Measurements from ENCODE around the gene KCNJ14.
"Not testable (repeated sequence)": the region's sequence is repeated elsewhere in the genome, so short reads cannot be mapped to it uniquely, and the experiment has no call there.

Gene KCNJ14

GRCh38 chr19:48473161-48473966 lies 18.0 kb downstream of the KCNJ14 start:
- DNase-seq: no peak

GRCh38 chr19:48474084-48474592 lies 18.8 kb downstream of the KCNJ14 start:
- DNase-seq: no peak

GRCh38 chr19:48475369-48476068 lies 20.1 kb downstream of the KCNJ14 start:
- no peak for DNase-seq

- DNase-seq: no peak
Observed at GRCh38 chr19:48476176-48476575, 20.8 kb downstream of the KCNJ14 start.

GRCh38 chr19:48477067-48477685 lies 21.8 kb downstream of the KCNJ14 start:
- no peak for DNase-seq

- DNase-seq: no peak
Observed at GRCh38 chr19:48477698-48478338, 22.4 kb downstream of the KCNJ14 start.

- no peak for DNase-seq
Observed at GRCh38 chr19:48478339-48479256, 23.2 kb downstream of the KCNJ14 start.

GRCh38 chr19:48479686-48480085 lies 24.3 kb downstream of the KCNJ14 start:
- no peak for DNase-seq

GRCh38 chr19:48480183-48480557 lies 24.8 kb downstream of the KCNJ14 start:
- DNase-seq: peak; percentile 77

GRCh38 chr19:48480558-48481500 lies 25.5 kb downstream of the KCNJ14 start:
- DNase-seq: peak; percentile 79

GRCh38 chr19:48481846-48482639 lies 26.7 kb downstream of the KCNJ14 start:
- no peak for DNase-seq

GRCh38 chr19:48483301-48483700 lies 27.9 kb downstream of the KCNJ14 start:
- no peak for DNase-seq

- no peak for DNase-seq
Observed at GRCh38 chr19:48484247-48484893, 29.0 kb downstream of the KCNJ14 start.

GRCh38 chr19:48484931-48485612 lies 29.7 kb downstream of the KCNJ14 start:
- no peak for DNase-seq

GRCh38 chr19:48486706-48487105 lies 31.3 kb downstream of the KCNJ14 start:
- not testable (repeated sequence) for DNase-seq

GRCh38 chr19:48487544-48487943 lies 32.2 kb downstream of the KCNJ14 start:
- no peak for DNase-seq

- DNase-seq: no peak
Observed at GRCh38 chr19:48487948-48488347, 32.6 kb downstream of the KCNJ14 start.

GRCh38 chr19:48488478-48488877 lies 33.1 kb downstream of the KCNJ14 start:
- DNase-seq: not testable (repeated sequence)

Measured in right forelimb (tissue), 1 donor.